Measurements from ENCODE around the gene COG5. TPM values are rescaled to one million over a fixed set of nuclear protein-coding genes. Genes with fewer than 3 reads are reported as not detected.

COG5 gene
- total and polyA plus RNA-seq, 2 of the 4 experiments (the other 2 are of a cell fraction), result 18.5 to 27.4 TPM

DNA sequence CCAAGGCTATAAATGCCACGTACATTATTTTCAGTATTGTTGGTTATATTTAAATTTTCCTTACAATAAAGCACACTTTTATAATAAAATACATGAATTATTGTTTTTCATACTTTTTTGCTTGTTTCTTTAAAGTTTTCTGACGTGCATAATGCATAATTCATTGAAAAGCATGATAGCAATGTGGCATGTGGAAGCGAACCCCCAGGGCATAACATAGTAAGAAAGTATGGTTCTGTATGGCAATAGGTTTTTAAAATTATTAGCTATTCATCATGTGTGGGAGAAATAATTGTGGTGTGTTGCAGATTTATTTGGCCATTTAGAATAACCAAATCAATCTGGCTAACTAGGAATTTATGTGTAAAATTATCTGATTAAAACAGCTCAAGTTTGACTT, 402.3 kb downstream of the COG5 start:
- Histone ChIP-seq H3K9me1 (ENCODE audit: insufficient read depth, low read length) (no peaks in the 10 kb centered on the region), H2AK5ac (ENCODE audit: low read depth, low read length) (no peak overlapping the region), H2AK9ac (replicated peaks; ENCODE audit: low read depth, low read length, poor library complexity) (no peak overlapping the region), H3K27me3 (ENCODE audit: control insufficient read depth, insufficient read depth, low read length) (no peaks in the 10 kb centered on the region), H2BK15ac (ENCODE audit: low read depth, low read length) (no peak overlapping the region), H3K4me3 (ENCODE audit: insufficient read depth, low read depth, low read length) (no peak overlapping the region), H2BK120ac (ENCODE audit: low read depth, low read length) (no peak overlapping the region), H3K4me1 (ENCODE audit: control insufficient read depth, insufficient read depth, low read length) (no peaks in the 10 kb centered on the region), H3K27ac (ENCODE audit: insufficient read depth, low read length) (peak overlapping the region; percentile 52; the same call in 1 of the 2 replicates), H3K18ac (ENCODE audit: low read depth, low read length) (no peak overlapping the region), H3K14ac (replicated peaks; ENCODE audit: low read depth, low read length) (no peak overlapping the region), H3K4ac (ENCODE audit: low read depth, low read length) (no peak overlapping the region), H3K79me1 (ENCODE audit: low read depth in 1 of 2, low read length in 2 of 2) (no peaks in the 10 kb centered on the region), H3K9ac (ENCODE audit: low read depth, low read length) (no peak overlapping the region), H4K20me1 (ENCODE audit: insufficient read depth, low read length) (no peaks in the 10 kb centered on the region), H4K91ac (ENCODE audit: insufficient read depth, low read depth, low read length) (no peak overlapping the region), H3K36me3 (ENCODE audit: control insufficient read depth, insufficient read depth, low read length) (no peaks in the 10 kb centered on the region), H3K4me2 (ENCODE audit: low read depth, low read length) (no peak overlapping the region), H3K23ac (ENCODE audit: low read depth, low read length) (no peak overlapping the region), H2BK5ac (ENCODE audit: low read depth, low read length, poor library complexity, severe bottlenecking) (peak overlapping the region; percentile 39), H3K9me3 (ENCODE audit: control insufficient read depth, insufficient read depth, low read length) (no peaks in the 10 kb centered on the region), H4K8ac (ENCODE audit: low read depth in 2 of 2, low read length in 2 of 2) (no peak overlapping the region), H3K56ac (ENCODE audit: extremely low read depth, insufficient read depth, low read length) (no peak overlapping the region), H2BK20ac (ENCODE audit: low read depth, low read length) (no peak overlapping the region), H4K5ac (ENCODE audit: low read depth, low read length) (no peak overlapping the region), H2AFZ (replicated peaks; ENCODE audit: low read length, poor library complexity) (no peak overlapping the region)
- no peak for TF ChIP-seq MAZ (IDR thresholded peaks at IDR 0.05; ENCODE audit: borderline replicate concordance, low read depth, low read length)
- no peak for TF ChIP-seq RFX5 (IDR thresholded peaks at IDR 0.05; ENCODE audit: low read depth, low read length)
- no peak for TF ChIP-seq FOS (IDR thresholded peaks at IDR 0.05; ENCODE audit: low read depth, low read length)
- no peak for TF ChIP-seq POLR2A (IDR thresholded peaks at IDR 0.05; ENCODE audit: low read depth, low read length)
- no peak for TF ChIP-seq CTCF (conservative IDR thresholded peaks at IDR 0.05; ENCODE audit: low read depth, low read length)
- TF ChIP-seq SMC3 (IDR thresholded peaks at IDR 0.05; ENCODE audit: low read depth, low read length), result no peak
- TF ChIP-seq BHLHE40 (IDR thresholded peaks at IDR 0.05; ENCODE audit: low read depth, low read length), result no peak
- TF ChIP-seq MXI1 (IDR thresholded peaks at IDR 0.05; ENCODE audit: borderline replicate concordance, low read depth, low read length), result no peak
- no peak for TF ChIP-seq RAD21 (IDR thresholded peaks at IDR 0.05; ENCODE audit: low read length)
- ChIA-PET POLR2A (ENCODE audit: unreplicated experiment) (no interaction called here), CTCF (no interaction called here)
- in situ Hi-C loops (cut with MboI; ENCODE audit: low sequenced_read_pairs), result no loop called here
- BruUV-seq (replicated peaks), result no TSS peak
- ATAC-seq (ENCODE audit: low read depth) (no peak), DNase-seq (no peak)
- intact Hi-C loops (cut with micrococcal nuclease), result no loop called here
- 100% methylated on average over 1 of the region's 3 CpGs; no CpG with 5 or more reads in 1 of the 2 experiments for WGBS, 2 experiments (ENCODE audit: extremely low coverage in 2 of 2, insufficient read length in 1 of 2)
- dilution Hi-C loops (cut with HindIII; ENCODE audit: low sequenced_read_pairs, unreplicated experiment), result no loop called here

Data from IMR-90 (cell line).